GM21717 (cell line): ENCODE measurements around the gene NOMO2.
"Not testable (repeated sequence)": the region's sequence is repeated elsewhere in the genome, so short reads cannot be mapped to it uniquely, and the experiment has no call there.

Source experiments
- ATAC-seq: cut with Tn5 transposase; IDR thresholded peaks from one replicate; pipeline ENCODE4 v1.9.1; 2021; ENCODE audit warnings: mild to moderate bottlenecking, moderate library complexity; ENCODE audit not compliant: unreplicated experiment

NOMO2 gene

DNA sequence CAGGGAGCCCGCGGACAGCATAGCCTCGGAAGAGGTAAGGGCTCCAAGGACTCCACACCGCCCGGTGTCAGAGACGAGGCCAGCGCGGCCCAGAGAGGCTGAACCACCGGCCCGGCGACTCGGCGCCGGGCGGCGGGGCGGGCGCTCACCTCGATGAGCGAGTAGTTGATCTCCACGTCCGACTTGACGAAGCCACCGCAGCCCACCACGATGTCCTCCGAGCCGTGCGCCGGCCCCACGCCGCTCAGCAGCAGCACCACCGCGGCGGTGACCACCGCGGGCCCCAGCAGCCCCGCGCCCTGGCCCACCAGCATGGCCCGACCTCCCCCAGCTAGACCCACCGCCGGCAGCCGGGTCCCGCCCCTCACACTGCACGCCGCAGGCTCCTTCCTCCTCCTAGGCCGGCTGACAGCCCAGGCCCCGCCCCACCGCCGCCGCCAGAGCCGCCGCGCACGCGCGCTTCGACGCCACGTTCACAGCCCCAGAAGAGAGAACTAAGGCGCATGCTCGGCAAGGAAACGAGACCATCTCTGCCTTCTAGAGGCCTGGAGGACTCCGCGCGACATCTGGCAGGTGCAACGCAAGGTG lies at the start of gene NOMO2:
Gene NOMO2, minus strand, starts transcription at position 371 of the 588 bp plus-strand sequence. Its CDS starts 57 bp downstream, at position 314.
- peak; percentile 84 for ATAC-seq

DNA sequence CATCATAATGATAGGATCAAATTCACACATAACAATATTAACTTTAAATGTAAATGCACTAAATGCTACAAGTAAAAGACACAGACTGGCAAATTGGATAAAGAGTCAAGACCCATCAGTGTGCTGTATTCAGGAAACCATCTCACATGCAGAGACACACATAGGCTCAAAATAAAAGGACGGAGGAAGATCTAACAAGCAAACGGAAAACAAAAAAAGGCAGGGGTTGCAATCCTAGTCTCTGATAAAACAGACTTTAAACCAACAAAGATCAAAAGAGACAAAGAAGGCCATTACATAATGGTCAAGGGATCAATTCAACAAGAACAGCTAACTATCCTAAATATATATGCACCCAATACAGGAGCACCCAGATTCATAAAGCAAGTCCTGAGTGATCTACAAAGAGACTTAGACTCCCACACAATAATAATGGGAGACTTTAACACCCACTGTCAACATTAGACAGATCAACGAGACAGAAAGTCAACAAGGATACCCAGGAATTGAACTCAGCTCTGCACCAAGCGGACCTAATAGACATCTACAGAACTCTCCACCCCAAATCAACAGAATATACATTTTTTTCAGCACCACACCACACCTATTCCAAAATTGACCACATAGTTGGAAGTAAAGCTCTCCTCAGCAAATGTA lies 48.4 kb upstream of the NOMO2 start:
- ATAC-seq, result not testable (repeated sequence)

DNA sequence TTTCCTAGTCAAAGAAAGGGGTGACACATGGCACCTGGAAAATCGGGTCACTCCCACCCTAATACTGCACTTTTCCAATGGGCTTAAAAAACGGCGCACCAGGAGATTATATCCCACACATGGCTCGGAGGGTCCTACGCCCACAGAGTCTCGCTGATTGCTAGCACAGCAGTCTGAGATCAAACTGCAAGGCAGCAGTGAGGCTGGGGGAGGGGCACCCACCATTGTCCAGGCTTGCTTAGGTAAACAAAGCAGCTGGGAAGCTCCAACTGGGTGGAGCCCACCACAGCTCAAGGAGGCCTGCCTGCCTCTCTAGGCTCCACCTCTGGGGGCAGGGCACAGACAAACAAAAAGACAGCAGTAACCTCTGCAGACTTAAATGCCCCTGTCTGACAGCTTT lies 46.4 kb upstream of the NOMO2 start:
- not testable (repeated sequence) for ATAC-seq

- not testable (repeated sequence) for ATAC-seq
These were observed 41.8 kb upstream of the NOMO2 start for GRCh38 chr16:18603572-18604246.

DNA sequence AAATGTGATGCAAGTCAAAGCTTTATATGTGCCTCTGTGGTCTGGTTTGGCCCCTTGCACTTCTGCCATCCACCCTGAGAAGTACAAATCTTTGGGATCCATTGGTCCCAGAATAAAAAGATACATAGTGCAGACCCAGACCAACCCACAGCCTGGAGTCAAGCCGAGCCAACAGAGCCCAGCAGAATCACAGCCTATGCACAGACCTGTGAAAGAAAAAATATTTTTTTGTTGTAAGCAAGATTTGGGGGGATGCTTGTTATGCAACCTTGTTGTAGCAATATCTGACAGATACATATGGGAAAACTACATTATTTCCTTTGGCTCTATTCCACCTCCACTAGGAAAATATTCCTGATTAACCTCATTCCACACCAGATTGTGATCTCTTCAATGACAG lies 36.7 kb upstream of the NOMO2 start:
- not testable (repeated sequence) for ATAC-seq

DNA sequence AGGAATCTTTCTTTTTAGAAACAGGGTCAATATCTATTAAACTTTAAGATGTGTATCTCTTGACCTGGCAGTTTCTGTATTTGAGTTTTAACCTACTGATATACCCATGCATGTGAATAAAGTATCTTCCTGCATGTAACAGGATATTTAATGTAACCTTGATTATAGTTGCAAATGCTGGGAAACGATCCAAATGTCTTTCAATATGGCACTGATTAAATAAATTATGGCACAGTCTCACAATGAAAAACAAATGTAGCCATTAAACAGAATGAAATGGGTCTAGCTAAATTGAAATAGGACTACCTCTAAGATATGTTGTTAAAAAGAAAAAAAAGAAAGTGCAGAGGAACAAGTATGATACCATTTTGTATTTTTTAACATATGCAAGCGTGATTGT lies 35.8 kb upstream of the NOMO2 start:
- ATAC-seq, result not testable (repeated sequence)

DNA sequence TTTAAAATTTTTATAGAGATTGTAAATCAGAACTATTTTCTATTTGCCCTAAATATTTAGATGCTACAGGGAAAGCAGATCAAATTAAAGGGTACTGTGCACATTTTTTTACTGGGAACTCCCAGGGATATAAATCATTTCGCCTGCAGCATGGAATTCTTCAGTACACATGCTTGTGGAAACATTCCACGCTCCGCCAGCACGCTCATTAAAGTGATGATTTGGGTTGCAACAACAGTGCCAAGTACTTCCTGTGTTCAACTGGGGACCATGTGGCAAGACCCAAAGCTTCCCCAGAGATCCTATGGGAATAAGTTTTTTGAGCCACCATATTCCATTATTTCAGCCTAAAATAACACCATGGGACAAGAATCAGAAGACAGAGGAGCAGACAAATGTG lies 35.4 kb upstream of the NOMO2 start:
- ATAC-seq, result not testable (repeated sequence)

DNA sequence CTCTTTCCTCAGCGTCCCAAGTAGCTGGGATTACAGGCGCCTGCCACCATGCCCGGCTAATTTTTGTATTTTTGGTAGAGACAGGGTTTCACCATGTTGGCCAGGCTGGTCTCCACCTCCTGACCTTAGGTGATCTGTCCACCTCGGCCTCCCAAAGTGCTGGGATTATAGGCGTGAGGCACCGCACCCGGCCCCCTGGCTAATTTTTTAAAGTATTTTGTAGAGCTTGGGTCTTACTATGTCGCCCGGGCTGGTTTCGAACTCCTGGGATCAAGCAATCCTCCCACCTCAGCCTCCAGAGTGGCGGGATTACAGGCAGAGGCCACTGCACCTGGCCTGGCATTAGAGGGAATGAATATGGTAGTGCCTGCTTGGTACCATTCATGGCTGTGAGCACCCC lies 33.9 kb upstream of the NOMO2 start:
- ATAC-seq, result not testable (repeated sequence)

- ATAC-seq, result not testable (repeated sequence)
These were observed 33.0 kb upstream of the NOMO2 start for GRCh38 chr16:18594880-18595279.

DNA sequence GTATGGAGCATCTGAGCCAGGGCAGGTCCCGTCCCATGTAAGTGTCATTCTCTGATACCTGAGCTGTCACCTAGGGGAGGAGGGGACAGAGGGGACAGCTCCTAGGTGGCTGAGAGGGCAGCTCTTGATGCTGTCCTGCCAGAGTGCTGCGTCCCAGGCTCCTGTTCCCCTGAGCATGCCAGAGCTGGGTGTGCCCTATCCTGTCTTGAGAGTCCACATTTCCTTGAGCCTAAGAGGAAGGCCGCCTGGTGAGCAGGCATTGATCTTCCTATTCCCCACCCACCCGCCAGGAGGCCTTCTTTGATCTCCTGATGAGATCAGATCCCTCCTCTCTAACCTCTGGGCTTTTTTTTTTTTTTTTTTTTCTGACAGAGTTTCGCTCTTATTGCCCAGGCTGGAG lies 32.0 kb upstream of the NOMO2 start:
- not testable (repeated sequence) for ATAC-seq

DNA sequence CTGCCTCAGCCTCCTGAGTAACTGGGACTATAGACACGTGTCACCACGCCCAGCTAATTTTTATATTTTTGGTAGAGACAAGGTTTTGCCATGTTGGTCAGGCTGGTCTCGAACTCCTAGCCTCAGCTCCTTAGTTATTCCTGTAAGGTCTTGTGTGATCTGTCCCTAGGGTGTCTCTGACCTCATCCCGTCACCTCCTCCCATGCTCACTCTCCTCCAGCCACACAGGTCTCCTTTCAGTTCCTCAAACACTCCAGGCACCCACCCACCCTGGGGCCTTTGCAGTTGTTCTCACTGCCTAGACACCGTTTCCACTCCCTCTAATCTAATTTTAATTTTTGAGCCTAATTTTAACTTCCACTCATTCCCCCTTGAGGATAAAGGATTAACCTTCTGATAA lies 31.1 kb upstream of the NOMO2 start:
- ATAC-seq, result not testable (repeated sequence)

GRCh38 chr16:18591908-18592307 lies 30.0 kb upstream of the NOMO2 start:
- ATAC-seq, result not testable (repeated sequence)

GRCh38 chr16:18591441-18591840 lies 29.5 kb upstream of the NOMO2 start:
- ATAC-seq, result not testable (repeated sequence)

DNA sequence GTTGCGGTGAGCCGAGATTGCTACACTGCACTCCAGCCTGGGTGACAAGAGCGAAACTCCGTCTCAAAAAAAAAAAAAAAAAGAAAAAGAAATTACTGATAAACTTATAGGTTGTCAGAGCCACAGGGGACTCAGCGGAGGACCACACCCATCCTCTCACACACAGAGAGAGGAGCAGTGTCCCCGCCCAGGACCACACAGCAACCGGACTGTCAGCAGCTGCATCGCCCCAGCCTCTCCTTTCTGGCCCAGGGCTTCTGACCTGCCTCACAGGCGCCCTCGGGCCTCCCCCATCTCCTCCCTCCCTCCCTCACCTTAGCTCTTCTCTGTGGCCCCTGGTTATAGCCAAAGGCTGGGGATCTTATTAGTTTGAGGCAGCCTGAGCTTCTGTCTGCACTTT lies 27.9 kb upstream of the NOMO2 start:
- not testable (repeated sequence) for ATAC-seq

- not testable (repeated sequence) for ATAC-seq
These were observed 25.0 kb upstream of the NOMO2 start for GRCh38 chr16:18586560-18587540.

DNA sequence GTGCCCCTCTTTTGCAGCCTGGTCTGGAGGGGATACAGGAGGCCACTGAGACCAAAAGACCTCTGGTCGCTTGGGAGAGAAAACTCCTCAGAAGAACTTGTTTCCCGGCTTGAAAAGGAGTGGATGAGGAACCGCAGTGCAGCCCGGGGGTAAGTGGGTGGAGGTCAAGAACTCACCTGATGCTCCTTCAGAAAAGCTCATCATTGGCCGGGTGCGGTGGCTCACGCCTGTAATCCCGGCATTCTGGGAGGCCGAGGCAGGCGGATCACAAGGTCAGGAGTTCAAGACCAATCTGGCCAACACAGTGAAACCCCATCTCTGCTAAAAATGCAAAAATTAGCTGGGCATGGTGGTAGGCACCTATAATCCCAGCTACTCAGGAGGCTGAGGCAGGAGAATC lies 23.9 kb upstream of the NOMO2 start:
- not testable (repeated sequence) for ATAC-seq

- ATAC-seq, result no peak
These were observed 21.0 kb upstream of the NOMO2 start for GRCh38 chr16:18582902-18583301.

DNA sequence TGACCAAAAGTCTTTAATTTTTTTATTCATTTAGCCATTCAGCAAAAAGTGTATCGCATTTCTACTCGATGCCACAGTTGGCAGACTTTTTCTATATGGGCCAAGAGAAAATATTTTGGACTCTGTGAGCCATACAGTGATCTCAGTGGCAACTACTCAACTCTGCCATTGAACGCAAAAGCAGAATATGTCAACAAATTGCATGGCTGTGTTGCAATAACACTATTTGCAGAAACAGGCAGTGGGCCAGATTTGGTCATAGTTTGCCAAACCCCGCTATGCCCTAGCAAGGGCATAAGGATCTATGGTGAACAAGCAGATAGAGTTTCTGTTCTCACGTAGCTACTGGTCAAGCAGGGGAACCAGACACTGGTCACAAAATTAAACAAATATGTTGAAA lies 18.5 kb upstream of the NOMO2 start:
- not testable (repeated sequence) for ATAC-seq

DNA sequence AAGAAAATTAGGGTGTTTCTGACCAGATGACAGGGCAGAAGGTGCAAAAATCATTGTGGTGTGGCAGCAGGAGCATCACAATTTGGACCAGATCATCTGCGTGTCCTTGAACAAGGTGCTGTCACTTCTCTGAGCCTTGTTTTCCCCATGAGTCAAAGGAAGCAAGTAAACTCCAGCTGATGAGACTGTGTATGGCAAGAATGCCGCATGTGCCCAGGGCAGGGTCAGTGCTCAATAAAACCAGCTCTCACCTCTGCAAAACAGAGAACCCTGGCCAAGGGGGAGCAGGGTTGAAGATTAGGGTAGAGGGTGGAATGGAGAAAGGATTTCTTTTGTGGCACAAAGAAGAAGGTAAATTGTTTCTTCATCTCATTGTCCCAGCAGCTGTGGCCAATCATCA lies 17.4 kb upstream of the NOMO2 start:
- not testable (repeated sequence) for ATAC-seq

DNA sequence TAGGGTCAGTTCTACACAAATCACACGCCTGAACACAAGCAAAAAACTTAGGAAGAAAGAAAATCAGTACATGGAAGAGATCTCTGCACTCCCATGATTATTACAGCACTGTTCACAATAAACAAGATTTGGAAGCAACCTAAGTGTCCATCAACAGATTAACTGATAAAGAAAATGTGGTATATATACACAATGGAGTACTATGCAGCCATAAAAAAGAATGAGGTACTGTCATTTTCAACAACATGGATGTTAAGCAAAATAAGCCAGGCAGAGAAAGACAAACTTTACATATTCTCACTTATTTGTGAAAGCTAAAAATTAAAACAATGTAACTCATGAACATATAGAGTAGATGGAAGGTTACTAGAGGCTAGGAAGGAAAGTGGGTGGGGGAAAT lies 16.0 kb upstream of the NOMO2 start:
- not testable (repeated sequence) for ATAC-seq

DNA sequence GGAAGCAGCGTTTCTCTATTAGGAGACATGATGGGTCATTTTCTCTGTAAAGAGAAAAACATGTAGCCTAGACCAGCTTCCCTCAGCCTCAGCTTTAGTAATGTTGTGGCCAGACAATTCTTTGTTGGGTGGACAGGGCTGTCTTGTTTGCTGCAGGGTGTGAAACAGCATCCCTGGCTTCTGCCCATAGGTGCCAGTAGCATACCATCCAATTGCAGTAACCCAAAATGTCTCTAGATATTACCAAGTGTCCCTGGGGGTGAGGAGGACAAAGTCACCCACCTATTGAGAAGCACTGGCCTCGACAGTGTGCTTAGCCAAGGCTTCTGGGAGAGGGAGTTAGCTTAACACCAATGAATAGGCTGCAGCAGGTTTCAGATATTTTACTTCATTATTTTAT lies 14.0 kb upstream of the NOMO2 start:
- ATAC-seq, result not testable (repeated sequence)
